DMS 273 (cell line): ENCODE results near the gene MATK.
"Not testable (repeated sequence)": the region's sequence is repeated elsewhere in the genome, so short reads cannot be mapped to it uniquely, and the experiment has no call there.

ENCODE experiments used
- DNase-seq: peaks from one replicate; lab custom pipeline; 2025; ENCODE audit not compliant: unreplicated experiment; lab: John Stamatoyannopoulos, UW

MATK gene

GRCh38 chr19:3771906-3772455 lies 14.2 kb downstream of the MATK start, which contains the start of gene RAX2:
Gene RAX2 (minus strand): TSS chr19:3772228. CDS start chr19:3771742, 486 bp downstream.
- DNase-seq = no peak

GRCh38 chr19:3771000-3771905 lies 14.9 kb downstream of the MATK start:
- no peak for DNase-seq

- no peak for DNase-seq
Measured at GRCh38 chr19:3770136-3770999, 15.8 kb downstream of the MATK start.

GRCh38 chr19:3769494-3769893 lies 16.7 kb downstream of the MATK start:
- no peak for DNase-seq

GRCh38 chr19:3768748-3769099 lies 17.5 kb downstream of the MATK start:
- DNase-seq = no peak

- no peak for DNase-seq
Measured at GRCh38 chr19:3768015-3768747, 18.0 kb downstream of the MATK start.

- no peak for DNase-seq
Measured at GRCh38 chr19:3767050-3767449, 19.1 kb downstream of the MATK start.

GRCh38 chr19:3766520-3766919 lies 19.7 kb downstream of the MATK start:
- DNase-seq = no peak

GRCh38 chr19:3765757-3766156 lies 20.4 kb downstream of the MATK start:
- not testable (repeated sequence) for DNase-seq

- no peak for DNase-seq
Measured at GRCh38 chr19:3765121-3765520, 21.1 kb downstream of the MATK start.

- DNase-seq = peak; percentile 100
Measured at GRCh38 chr19:3762501-3763459, 23.4 kb downstream of the MATK start, which contains the start of gene MRPL54. Gene MRPL54 (plus strand): TSS chr19:3762682. CDS start chr19:3762701, 19 bp downstream.

- DNase-seq = no peak
Measured at GRCh38 chr19:3762130-3762473, 24.1 kb downstream of the MATK start.

GRCh38 chr19:3761382-3762129 lies 24.6 kb downstream of the MATK start, which contains the start of gene APBA3:
Gene APBA3 (minus strand): TSS chr19:3761692. CDS start chr19:3760264, 1,428 bp downstream.
- peak; percentile 97 for DNase-seq

- DNase-seq = no peak
Measured at GRCh38 chr19:3760871-3761361, 25.3 kb downstream of the MATK start.

- no peak for DNase-seq
Measured at GRCh38 chr19:3759482-3760254, 26.5 kb downstream of the MATK start.

- DNase-seq = not testable (repeated sequence)
Measured at GRCh38 chr19:3758297-3758696, 27.9 kb downstream of the MATK start.

- DNase-seq = not testable (repeated sequence)
Measured at GRCh38 chr19:3757705-3758104, 28.5 kb downstream of the MATK start.
